ENCODE results near the gene HAND2.

GRCh38 chr4:173534434-173534833, 4.4 kb upstream of the HAND2 start:
- TF ChIP-seq ZBTB8A (CRISPR knock-in tag; IDR thresholded peaks at IDR 0.05; ENCODE audit: borderline replicate concordance, low read depth): no peak
- no peak for TF ChIP-seq POLR2AphosphoS5 (IDR thresholded peaks at IDR 0.05; ENCODE audit: low read depth, low read length)
- no peak for TF ChIP-seq MTA1 (CRISPR knock-in tag; IDR thresholded peaks at IDR 0.05; ENCODE audit: borderline replicate concordance)
- no peak for TF ChIP-seq NCOA2 (CRISPR knock-in tag; IDR thresholded peaks at IDR 0.05)
- no peak for TF ChIP-seq CTCF (CRISPR knock-in tag; IDR thresholded peaks at IDR 0.05)
- TF ChIP-seq ZNF570 (CRISPR knock-in tag; IDR thresholded peaks at IDR 0.05; ENCODE audit: borderline replicate concordance): no peak
- TF ChIP-seq SP4 (CRISPR knock-in tag; IDR thresholded peaks at IDR 0.05): no peak
- no peak for TF ChIP-seq SP2 (CRISPR knock-in tag; IDR thresholded peaks at IDR 0.05)
- TF ChIP-seq ASH2L (IDR thresholded peaks at IDR 0.05; ENCODE audit: insufficient read length, low read depth, low read length): no peak
- TF ChIP-seq ZNF704 (CRISPR knock-in tag; IDR thresholded peaks at IDR 0.05; ENCODE audit: borderline replicate concordance): no peak
- TF ChIP-seq GABPB1 (CRISPR knock-in tag; IDR thresholded peaks at IDR 0.05): no peak
- no peak for TF ChIP-seq ZSCAN5A (CRISPR knock-in tag; IDR thresholded peaks at IDR 0.05; ENCODE audit: borderline replicate concordance)
